HEK293 (cell line): ENCODE results near the gene CASP6.

Experiments
- CTCF ChIA-PET: fragments of 350-600 bp; formaldehyde crosslinking; extraction: SDS; loops from one replicate; lab custom pipeline; 2021; ENCODE audit warnings: antibody characterized with exemption; lab: Yijun Ruan, JAX
- POLR2A ChIA-PET: fragments of 300-600 bp; formaldehyde crosslinking; extraction: SDS; loops from one replicate; lab custom pipeline; 2020; ENCODE audit warnings: antibody characterized with exemption, inconsistent platforms; lab: Yijun Ruan, JAX
- H3K27ac ChIP-seq: fragments of 200-500 bp; sonication (Bioruptor generic); 2 replicates; pipeline ENCODE4 v1.5.1; 2014; ENCODE audit warnings: low read depth, low read length, control low read depth, inconsistent platforms; ENCODE audit errors: extremely low read depth
- H3K36me3 ChIP-seq, 2 experiments: fragments of 200-500 bp in 1 of 2; sonication (Bioruptor generic) in 1 of 2; 1 replicate in 1 of 2; 2 replicates in 1 of 2; pipeline ENCODE4 v1.5.1; 2014 to 2017; ENCODE audit warnings: inconsistent platforms in 2 of 2, low read length in 2 of 2; ENCODE audit not compliant: control insufficient read depth in 2 of 2, insufficient read depth in 1 of 2
- H3K4me1 ChIP-seq: fragments of 200-500 bp; sonication (Bioruptor generic); 2 replicates; pipeline ENCODE4 v1.5.1; 2014; ENCODE audit warnings: mild to moderate bottlenecking, low read length, inconsistent platforms; ENCODE audit not compliant: control insufficient read depth, insufficient read depth
- H3K4me3 ChIP-seq: 2 replicates; pipeline ENCODE4 v1.5.1; 2011; ENCODE audit warnings: low read depth, mild to moderate bottlenecking, control low read depth, low read length, moderate library complexity
- H3K9me3 ChIP-seq: fragments of 200-500 bp; sonication (Bioruptor generic); 2 replicates; pipeline ENCODE4 v1.5.1; 2014; ENCODE audit warnings: low read depth, low read length, inconsistent platforms; ENCODE audit not compliant: control insufficient read depth, insufficient read depth
- MZF1 ChIP-seq: fragments of 450-650 bp; formaldehyde crosslinking; IDR thresholded peaks from 2 replicates; pipeline ENCODE4 v1.5.1; 2017; ENCODE audit warnings: missing biosample characterization, missing genetic modification characterization, borderline replicate concordance
- YY1 ChIP-seq: fragments of 450-650 bp; formaldehyde crosslinking; IDR thresholded peaks from 2 replicates; pipeline ENCODE4 v1.5.1; 2018; ENCODE audit warnings: missing biosample characterization, missing genetic modification characterization
- ZNF133 ChIP-seq: fragments of 450-650 bp; formaldehyde crosslinking; IDR thresholded peaks from 2 replicates; pipeline ENCODE4 v1.5.1; 2016; ENCODE audit warnings: missing biosample characterization, missing genetic modification characterization
- ZNF223 ChIP-seq: fragments of 450-650 bp; formaldehyde crosslinking; IDR thresholded peaks from 2 replicates; pipeline ENCODE4 v1.5.1; 2016; ENCODE audit warnings: missing biosample characterization, missing genetic modification characterization
- ZNF621 ChIP-seq: fragments of 450-650 bp; formaldehyde crosslinking; IDR thresholded peaks from 2 replicates; pipeline ENCODE4 v1.5.1; 2017; ENCODE audit warnings: missing biosample characterization, missing genetic modification characterization
- ZNF626 ChIP-seq: fragments of 450-650 bp; sonication (Bioruptor Pico); formaldehyde crosslinking; IDR thresholded peaks from 2 replicates; pipeline ENCODE4 v1.5.1; 2018; ENCODE audit warnings: missing biosample characterization, missing genetic modification characterization, inconsistent platforms
- ZSCAN30 ChIP-seq: fragments of 450-650 bp; IDR thresholded peaks from 2 replicates; pipeline ENCODE4 v1.5.1; 2018; ENCODE audit warnings: missing biosample characterization, mild to moderate bottlenecking, missing genetic modification characterization, moderate library complexity
- TF ChIP-seq, protein P1 (sequence below): fragments of 450-650 bp; formaldehyde crosslinking; IDR thresholded peaks from 2 replicates; pipeline ENCODE4 v1.5.1; 2016; ENCODE audit warnings: missing biosample characterization, missing genetic modification characterization
- TF ChIP-seq, protein P2 (sequence below): fragments of 450-650 bp; formaldehyde crosslinking; IDR thresholded peaks from 2 replicates; pipeline ENCODE4 v1.5.1; 2016; ENCODE audit warnings: missing biosample characterization, missing genetic modification characterization
- TF ChIP-seq, protein P3 (sequence below): fragments of 450-650 bp; formaldehyde crosslinking; IDR thresholded peaks from 2 replicates; pipeline ENCODE4 v1.5.1; 2016; ENCODE audit warnings: missing biosample characterization, missing genetic modification characterization

The CASP6 gene

DNA sequence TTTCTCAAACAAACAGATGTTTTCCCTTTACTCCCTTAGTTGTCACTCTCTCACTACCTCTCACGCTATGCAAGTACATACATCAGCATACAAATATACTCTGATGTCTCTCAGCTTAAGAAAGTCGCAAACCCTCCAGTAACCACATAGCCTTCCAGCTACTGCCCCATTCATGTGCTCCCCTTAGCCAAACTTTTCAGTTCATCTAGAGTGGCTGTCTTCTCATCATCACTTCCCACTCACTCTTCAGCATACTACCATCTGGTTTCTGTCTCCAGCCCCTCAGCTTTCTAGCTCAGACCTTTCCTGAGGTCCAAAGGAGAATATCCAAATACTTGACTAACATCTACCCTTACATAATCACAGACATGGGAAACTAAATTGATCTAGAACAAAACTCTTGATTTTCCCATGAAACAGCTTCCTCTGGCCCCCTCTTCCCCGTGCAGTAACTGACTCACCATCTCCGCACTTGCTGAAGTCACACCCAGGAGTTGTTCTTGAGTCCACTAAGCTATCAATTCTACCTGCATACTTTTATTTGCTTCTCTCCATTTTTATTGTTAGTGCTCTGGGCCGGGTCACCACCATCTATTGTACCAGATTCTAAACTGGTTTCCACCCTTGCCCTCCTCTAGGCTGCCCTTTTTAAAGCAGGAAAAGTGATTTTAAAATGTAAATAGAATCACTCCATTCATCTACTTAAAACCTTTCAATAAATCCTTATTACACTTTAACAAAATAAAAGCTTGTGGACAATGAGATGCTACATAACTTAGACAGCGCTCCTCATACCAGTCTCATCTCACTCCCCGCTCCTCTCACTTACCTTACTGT lies 57.2 kb downstream of the CASP6 start (continued):
- TF ChIP-seq, protein P1, sequence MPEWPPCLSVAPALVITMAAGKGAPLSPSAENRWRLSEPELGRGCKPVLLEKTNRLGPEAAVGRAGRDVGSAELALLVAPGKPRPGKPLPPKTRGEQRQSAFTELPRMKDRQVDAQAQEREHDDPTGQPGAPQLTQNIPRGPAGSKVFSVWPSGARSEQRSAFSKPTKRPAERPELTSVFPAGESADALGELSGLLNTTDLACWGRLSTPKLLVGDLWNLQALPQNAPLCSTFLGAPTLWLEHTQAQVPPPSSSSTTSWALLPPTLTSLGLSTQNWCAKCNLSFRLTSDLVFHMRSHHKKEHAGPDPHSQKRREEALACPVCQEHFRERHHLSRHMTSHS = no peak
- no peak for TF ChIP-seq YY1 (tag by site-specific recombination)
- TF ChIP-seq ZNF626 (tag by site-specific recombination) = no peak
- TF ChIP-seq MZF1 (tag by site-specific recombination) = no peak
- TF ChIP-seq, protein P2, sequence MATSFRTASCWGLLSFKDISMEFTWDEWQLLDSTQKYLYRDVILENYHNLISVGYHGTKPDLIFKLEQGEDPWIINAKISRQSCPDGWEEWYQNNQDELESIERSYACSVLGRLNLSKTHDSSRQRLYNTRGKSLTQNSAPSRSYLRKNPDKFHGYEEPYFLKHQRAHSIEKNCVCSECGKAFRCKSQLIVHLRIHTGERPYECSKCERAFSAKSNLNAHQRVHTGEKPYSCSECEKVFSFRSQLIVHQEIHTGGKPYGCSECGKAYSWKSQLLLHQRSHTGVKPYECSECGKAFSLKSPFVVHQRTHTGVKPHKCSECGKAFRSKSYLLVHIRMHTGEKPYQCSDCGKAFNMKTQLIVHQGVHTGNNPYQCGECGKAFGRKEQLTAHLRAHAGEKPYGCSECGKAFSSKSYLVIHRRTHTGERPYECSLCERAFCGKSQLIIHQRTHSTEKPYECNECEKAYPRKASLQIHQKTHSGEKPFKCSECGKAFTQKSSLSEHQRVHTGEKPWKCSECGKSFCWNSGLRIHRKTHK (tag by site-specific recombination) = no peak

DNA sequence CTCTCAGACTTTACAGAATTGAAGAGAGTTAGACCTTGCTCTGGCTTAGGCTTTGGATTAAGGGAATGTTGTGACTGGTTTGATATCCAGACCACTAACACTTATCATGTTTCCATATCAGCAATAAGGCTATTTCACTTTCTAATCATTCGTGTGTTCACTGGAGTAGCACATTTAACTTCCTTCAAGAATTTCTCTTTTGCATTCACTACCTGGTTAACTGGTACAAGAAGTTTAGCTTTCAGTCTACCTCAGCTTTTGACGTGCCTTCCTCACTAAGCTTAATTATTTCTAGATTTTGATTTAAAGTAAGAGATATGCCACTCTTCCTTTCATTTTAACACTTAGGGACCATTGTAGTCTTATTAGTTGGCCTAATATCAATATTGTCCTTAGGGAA lies 62.6 kb downstream of the CASP6 start:
- no peak for TF ChIP-seq ZNF133 (tag by site-specific recombination)
- TF ChIP-seq, protein P3, sequence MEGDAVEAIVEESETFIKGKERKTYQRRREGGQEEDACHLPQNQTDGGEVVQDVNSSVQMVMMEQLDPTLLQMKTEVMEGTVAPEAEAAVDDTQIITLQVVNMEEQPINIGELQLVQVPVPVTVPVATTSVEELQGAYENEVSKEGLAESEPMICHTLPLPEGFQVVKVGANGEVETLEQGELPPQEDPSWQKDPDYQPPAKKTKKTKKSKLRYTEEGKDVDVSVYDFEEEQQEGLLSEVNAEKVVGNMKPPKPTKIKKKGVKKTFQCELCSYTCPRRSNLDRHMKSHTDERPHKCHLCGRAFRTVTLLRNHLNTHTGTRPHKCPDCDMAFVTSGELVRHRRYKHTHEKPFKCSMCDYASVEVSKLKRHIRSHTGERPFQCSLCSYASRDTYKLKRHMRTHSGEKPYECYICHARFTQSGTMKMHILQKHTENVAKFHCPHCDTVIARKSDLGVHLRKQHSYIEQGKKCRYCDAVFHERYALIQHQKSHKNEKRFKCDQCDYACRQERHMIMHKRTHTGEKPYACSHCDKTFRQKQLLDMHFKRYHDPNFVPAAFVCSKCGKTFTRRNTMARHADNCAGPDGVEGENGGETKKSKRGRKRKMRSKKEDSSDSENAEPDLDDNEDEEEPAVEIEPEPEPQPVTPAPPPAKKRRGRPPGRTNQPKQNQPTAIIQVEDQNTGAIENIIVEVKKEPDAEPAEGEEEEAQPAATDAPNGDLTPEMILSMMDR (tag by site-specific recombination) = no peak
- no peak for TF ChIP-seq ZNF223 (tag by site-specific recombination)
- no peak for TF ChIP-seq ZNF621 (tag by site-specific recombination)
- no peak for TF ChIP-seq ZSCAN30 (tag by site-specific recombination)
- TF ChIP-seq, all 188 proteins: peak for 0
- CTCF ChIA-PET = no interaction called here
- no peaks in the 10 kb centered on the region for H3K36me3 ChIP-seq
- no peak overlapping the region for H3K27ac ChIP-seq
- H3K4me3 ChIP-seq = no peak overlapping the region
- H3K4me1 ChIP-seq = no peaks in the 10 kb centered on the region
- H3K9me3 ChIP-seq = no peaks in the 10 kb centered on the region
- POLR2A ChIA-PET = no interaction called here
